SK-N-SH (cell line): ENCODE results near the gene MFSD2B. TPM values are rescaled to one million over a fixed set of nuclear protein-coding genes. Genes with fewer than 3 reads are reported as not detected.

ENCODE experiments used
- CTCF ChIA-PET: fragments of 300-600, 350-600 bp; formaldehyde crosslinking; extraction: SDS; loops from one replicate; lab custom pipeline; 2021; lab: Yijun Ruan, JAX
- POLR2A ChIA-PET: fragments of 350-600 bp; sonication (Branson Sonifier 250); formaldehyde crosslinking; extraction: SDS; loops from one replicate; lab custom pipeline; 2020; ENCODE audit warnings: antibody characterized with exemption, inconsistent platforms; lab: Yijun Ruan, JAX
- DNase-seq: peaks from one replicate; pipeline ENCODE4 v3.0.0; 2012
- H2AFZ ChIP-seq: fragments of 200-600 bp; sonication (generic); 2 replicates; pipeline ENCODE4 v1.8.1; 2016; ENCODE audit warnings: antibody characterized with exemption, mild to moderate bottlenecking, low read depth
- H3F3A ChIP-seq: fragments of 200-600 bp; sonication (generic); replicated peaks from 2 replicates; pipeline ENCODE3; 2016; ENCODE audit warnings: antibody characterized with exemption, mild to moderate bottlenecking; ENCODE audit not compliant: insufficient read depth
- H3K27ac ChIP-seq, 2 experiments: fragments of 200-500 bp in 1 of 2; fragments of 200-600 bp in 1 of 2; sonication (Bioruptor generic) in 1 of 2; sonication (generic), shearing (Covaris generic) in 1 of 2; 2 replicates each; pipeline versions ENCODE4 v1.5.1 to v1.6.1; 2014 to 2016; ENCODE audit warnings: low read depth in 2 of 2, inconsistent platforms in 1 of 2, low read length in 1 of 2, mild to moderate bottlenecking in 1 of 2, mixed read lengths in 1 of 2
- H3K27me3 ChIP-seq: fragments of 200-600 bp; sonication (generic), shearing (Covaris generic); 2 replicates; pipeline ENCODE4 v1.6.1; 2016; ENCODE audit warnings: mixed run types; ENCODE audit not compliant: insufficient read depth
- H3K36me3 ChIP-seq, 2 experiments: fragments of 200-500 bp in 1 of 2; fragments of 200-600 bp in 1 of 2; sonication (Bioruptor generic) in 1 of 2; sonication (generic) in 1 of 2; replicated peaks in 1 of 2; 2 replicates each; pipeline versions ENCODE3 to v1.5.1; 2014 to 2016; ENCODE audit warnings: low read length in 1 of 2, mild to moderate bottlenecking in 1 of 2; ENCODE audit not compliant: insufficient read depth in 2 of 2, control insufficient read depth in 1 of 2
- H3K4me1 ChIP-seq, 2 experiments: fragments of 200-500 bp in 1 of 2; fragments of 200-600 bp in 1 of 2; sonication (Bioruptor generic) in 1 of 2; sonication (generic), shearing (Covaris generic) in 1 of 2; 2 replicates each; pipeline versions ENCODE4 v1.5.1 to v1.6.1; 2014 to 2016; ENCODE audit warnings: low read depth in 1 of 2, low read length in 1 of 2, mixed run types in 1 of 2; ENCODE audit not compliant: insufficient read depth in 2 of 2, control insufficient read depth in 1 of 2
- H3K4me2 ChIP-seq: fragments of 200-600 bp; sonication (generic), shearing (Covaris generic); 2 replicates; pipeline ENCODE4 v1.6.1; 2017; ENCODE audit warnings: mixed run types
- H3K4me3 ChIP-seq, 2 experiments: fragments of 200-500 bp in 1 of 2; fragments of 200-600 bp in 1 of 2; sonication (Bioruptor generic) in 1 of 2; sonication (generic), shearing (Covaris generic) in 1 of 2; 2 replicates each; pipeline versions ENCODE4 v1.5.1 to v1.8.1; 2014 to 2016; ENCODE audit warnings: low read depth in 2 of 2, inconsistent platforms in 1 of 2, low read length in 1 of 2, mild to moderate bottlenecking in 1 of 2, mixed read lengths in 1 of 2, moderate library complexity in 1 of 2
- H3K79me2 ChIP-seq: fragments of 200-600 bp; sonication (generic); 2 replicates; pipeline ENCODE4 v1.8.1; 2017; ENCODE audit warnings: mild to moderate bottlenecking; ENCODE audit not compliant: insufficient read depth
- H3K9ac ChIP-seq: fragments of 200-600 bp; sonication (generic); 2 replicates; pipeline ENCODE4 v1.6.1; 2017; ENCODE audit warnings: mixed run types
- H3K9me2 ChIP-seq: fragments of 200-600 bp; sonication (generic); 2 replicates; pipeline ENCODE4 v1.6.1; 2017; ENCODE audit warnings: mixed run types
- H3K9me3 ChIP-seq: fragments of 200-600 bp; sonication (generic); 2 replicates; pipeline ENCODE4 v1.6.1; 2017; ENCODE audit warnings: mixed run types, mild to moderate bottlenecking, moderate library complexity
- H4K20me1 ChIP-seq: fragments of 200-600 bp; sonication (generic); 2 replicates; pipeline ENCODE4 v1.6.1; 2017; ENCODE audit warnings: mild to moderate bottlenecking, mixed run types; ENCODE audit not compliant: insufficient read depth
- ELF1 ChIP-seq: IDR thresholded peaks from 2 replicates; pipeline ENCODE4 v1.4.0; 2012
- EP300 ChIP-seq, 2 experiments: IDR thresholded peaks; 2 replicates each; pipeline versions ENCODE4 v1.4.0 to v1.6.1; 2012; ENCODE audit warnings: borderline replicate concordance in 1 of 2, low read depth in 1 of 2, low read length in 1 of 2
- FOSL2 ChIP-seq: IDR thresholded peaks from 2 replicates; pipeline ENCODE4 v1.4.0; 2012; ENCODE audit warnings: low read depth, mild to moderate bottlenecking, moderate library complexity, borderline replicate concordance
- FOXM1 ChIP-seq: IDR thresholded peaks from 2 replicates; pipeline ENCODE4 v1.4.0; 2012; ENCODE audit warnings: low read depth, mild to moderate bottlenecking
- MXI1 ChIP-seq: IDR thresholded peaks from 2 replicates; pipeline ENCODE4 v1.6.1; 2012; ENCODE audit warnings: mild to moderate bottlenecking, low read depth, low read length, improper control_type of control experiment
- NRF1 ChIP-seq: IDR thresholded peaks from 2 replicates; pipeline ENCODE4 v1.6.1; 2012; ENCODE audit warnings: low read depth, mild to moderate bottlenecking, low read length
- PBX3 ChIP-seq: IDR thresholded peaks from 2 replicates; pipeline ENCODE4; 2012
- RAD21 ChIP-seq: IDR thresholded peaks from 2 replicates; pipeline ENCODE4 v1.6.1; 2012; ENCODE audit warnings: mild to moderate bottlenecking, low read length
- RFX5 ChIP-seq: IDR thresholded peaks from 2 replicates; pipeline ENCODE4 v1.6.1; 2012; ENCODE audit warnings: mild to moderate bottlenecking, improper control_type of control experiment, low read length
- SIN3A ChIP-seq: IDR thresholded peaks from 2 replicates; pipeline ENCODE4 v1.6.1; 2012; ENCODE audit warnings: low read depth, mild to moderate bottlenecking, low read length, moderate library complexity, borderline replicate concordance
- ZBTB33 ChIP-seq: IDR thresholded peaks from 2 replicates; pipeline ENCODE4 v1.4.0; 2012; ENCODE audit warnings: low read depth, borderline replicate concordance
- WGBS: methylation state at CpG from one replicate; pipeline ENCODE4 v1.1.6; 2017; ENCODE audit warnings: low lambda C conversion rate; 5-methylcytosine and 5-hydroxymethylcytosine counted together
- polyA plus RNA-seq, 3 experiments: library from polyadenylated mRNA; depleted of rRNA; stranded (reverse); fragments of >200 nt; gene quantifications; 2 replicates each; pipeline ENCODE4 v1.2.3, GENCODE V29; 2012

MFSD2B gene
- polyA plus RNA-seq, 1 of the 3 experiments (the other 2 are of a cell fraction), result not detected

DNA sequence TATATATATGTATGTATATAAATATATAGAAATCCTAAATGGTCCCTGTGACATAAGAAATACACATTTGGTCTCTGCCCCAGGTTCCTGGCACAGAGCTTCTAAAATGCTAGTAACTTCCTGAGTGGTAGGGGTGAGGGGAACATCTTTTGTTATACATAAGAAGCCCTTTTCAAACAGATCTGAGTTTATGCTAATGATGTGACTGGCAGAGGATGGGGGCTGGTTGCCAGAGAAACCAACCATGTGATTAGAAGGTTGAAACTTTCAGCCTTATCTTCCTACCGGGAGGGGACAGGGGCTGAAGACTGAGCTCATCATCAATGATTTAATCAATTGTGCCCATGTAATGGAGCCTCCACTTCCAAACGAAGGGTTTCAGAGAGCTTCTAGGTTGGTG lies 16.3 kb downstream of the MFSD2B start:
- no peaks in the 10 kb centered on the region for H3K27me3 ChIP-seq
- no peaks in the 10 kb centered on the region for H3K9me2 ChIP-seq
- CTCF ChIA-PET, result interaction anchor here (0.9 to 2.1 kb wide), 3 partner anchors 8 to 35 kb away, joined by 3 to 8 read pairs (median 6); no protein-coding TSS in a partner anchor
- no peaks in the 10 kb centered on the region; a peak in 1 of 4 replicates for H3K4me1 ChIP-seq
- H4K20me1 ChIP-seq, result no peaks in the 10 kb centered on the region
- 85% methylated on average over 2 of the region's 2 CpGs for WGBS
- no peak overlapping the region for H3K9ac ChIP-seq
- no peaks in the 10 kb centered on the region for H3K9me3 ChIP-seq
- no peak overlapping the region for H2AFZ ChIP-seq
- peaks cover 4% of the 10 kb centered on the region for H3F3A ChIP-seq
- DNase-seq, result no peak
- H3K36me3 ChIP-seq, result peaks cover 12 to 32% of the 10 kb centered on the region in 2 experiments
- H3K79me2 ChIP-seq, result peaks cover 6% of the 10 kb centered on the region; the same call in 1 of the 2 replicates
- no peak overlapping the region for H3K4me3 ChIP-seq
- no peak overlapping the region for H3K4me2 ChIP-seq
- no peak for TF ChIP-seq EP300 (IDR thresholded peaks at IDR 0.05; ENCODE audit: borderline replicate concordance in 1 of 2, low read depth in 1 of 2, low read length in 1 of 2)
- TF ChIP-seq FOSL2, result no peak
- no peak for TF ChIP-seq RAD21
- no peak for TF ChIP-seq RFX5
- no peak for TF ChIP-seq NRF1
- no peak for TF ChIP-seq MXI1
- TF ChIP-seq FOXM1, result no peak
- no peak for TF ChIP-seq PBX3
- TF ChIP-seq ELF1, result no peak
- POLR2A ChIA-PET, result interaction anchor here (1.5 kb wide), 1 partner anchor 21 kb away, joined by 3 read pairs; the partner anchor contains the start of gene WDCP
- H3K27ac ChIP-seq, result no peak overlapping the region

DNA sequence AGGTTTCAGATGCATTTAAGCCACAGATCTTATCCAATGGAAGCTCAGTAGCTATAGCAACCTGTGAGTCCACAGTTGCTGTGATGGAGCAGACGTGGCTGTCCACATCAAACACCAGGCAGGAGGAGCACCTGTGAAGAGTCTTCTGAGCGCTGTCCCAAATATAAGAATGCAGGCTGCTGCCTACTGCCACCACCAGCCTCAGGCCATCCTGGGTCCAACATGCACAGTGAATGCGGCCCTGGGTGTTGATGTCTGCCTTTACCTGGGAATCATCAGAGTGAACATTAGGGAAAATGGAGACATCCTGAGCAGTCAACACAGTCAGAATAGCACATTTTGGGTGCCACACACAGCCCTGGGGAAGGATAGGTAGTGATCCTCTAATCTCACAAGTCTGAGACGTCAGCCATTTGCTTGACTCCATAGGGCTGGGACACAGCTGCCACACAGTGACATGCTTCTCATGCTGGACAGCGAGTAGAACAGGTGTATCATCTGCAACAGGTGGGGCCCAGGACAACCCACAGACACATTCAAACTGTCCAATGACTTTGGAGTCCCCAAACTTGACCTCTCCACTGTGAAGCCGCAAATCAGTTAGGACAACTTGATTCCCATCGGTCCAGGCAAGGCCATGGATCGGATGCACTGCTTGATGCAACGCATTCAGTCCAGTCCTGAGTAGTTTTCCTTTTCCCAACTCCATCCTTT lies 29.1 kb downstream of the MFSD2B start:
- Histone ChIP-seq H3K9me3 (no peaks in the 10 kb centered on the region), H3F3A (no peaks in the 10 kb centered on the region), H3K79me2 (peaks cover 62% of the 10 kb centered on the region), H3K27ac (no peak overlapping the region), H3K4me1 (no peaks in the 10 kb centered on the region), H3K36me3 (peaks cover 19 to 27% of the 10 kb centered on the region in 2 experiments), H3K9ac (no peak overlapping the region), H4K20me1 (no peaks in the 10 kb centered on the region), H3K4me3 (no peak overlapping the region), H3K9me2 (no peaks in the 10 kb centered on the region), H3K27me3 (no peaks in the 10 kb centered on the region), H2AFZ (no peak overlapping the region), H3K4me2 (no peak overlapping the region)
- TF ChIP-seq ZBTB33, result no peak
- no peak for TF ChIP-seq SIN3A
- ChIA-PET CTCF (no interaction called here), POLR2A (no interaction called here)
- 89% methylated on average over 8 of the region's 9 CpGs for WGBS
- no peak for DNase-seq
